Activated CD8-positive, alpha-beta memory T cell treated with anti-CD3 and anti-CD28 coated beads for 4 hours (primary cell): ENCODE data around the gene CHTF8.

Experiments used
- DNase-seq, 2 donors: peaks; one replicate each; pipeline ENCODE4 v3.0.0-alpha.2; 2020; ENCODE audit warnings: low read depth in 2 of 2

The CHTF8 gene

DNA sequence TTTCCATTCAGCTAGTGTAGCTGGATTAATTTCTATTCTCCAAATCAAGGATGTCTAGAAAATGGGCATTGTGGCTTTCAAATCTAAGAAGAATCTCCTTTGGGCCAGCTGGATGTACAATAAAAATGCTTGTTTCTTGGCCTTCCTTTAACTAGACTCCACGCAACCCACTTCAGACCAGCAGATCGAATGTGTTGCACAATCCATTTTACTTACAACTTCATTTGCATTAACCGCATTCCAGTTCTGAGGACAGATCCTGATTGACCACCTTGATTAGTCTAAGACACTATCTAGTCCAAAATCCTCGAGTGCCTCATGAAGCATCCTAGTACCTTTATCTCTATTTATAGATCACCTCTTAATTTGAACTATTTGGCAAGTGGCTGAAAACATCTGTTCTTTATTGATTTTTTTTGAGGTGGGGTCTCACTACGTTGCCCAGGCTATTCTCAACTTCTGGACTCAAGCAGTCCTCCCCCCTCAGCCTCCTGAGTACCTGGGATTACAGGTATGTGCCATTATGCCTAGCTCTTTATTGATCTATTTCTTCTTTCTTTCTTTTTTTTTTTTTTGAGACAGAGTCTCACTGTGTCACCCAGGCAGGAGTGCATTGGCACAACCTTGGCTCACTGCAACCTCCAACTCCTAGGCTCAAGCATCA, 47.2 kb downstream of the CHTF8 start:
- no peak for DNase-seq

GRCh38 chr16:69084289-69084688, 48.1 kb downstream of the CHTF8 start:
- DNase-seq = no peak

- no peak for DNase-seq
Measured at GRCh38 chr16:69083306-69083941, 49.0 kb downstream of the CHTF8 start.

DNA sequence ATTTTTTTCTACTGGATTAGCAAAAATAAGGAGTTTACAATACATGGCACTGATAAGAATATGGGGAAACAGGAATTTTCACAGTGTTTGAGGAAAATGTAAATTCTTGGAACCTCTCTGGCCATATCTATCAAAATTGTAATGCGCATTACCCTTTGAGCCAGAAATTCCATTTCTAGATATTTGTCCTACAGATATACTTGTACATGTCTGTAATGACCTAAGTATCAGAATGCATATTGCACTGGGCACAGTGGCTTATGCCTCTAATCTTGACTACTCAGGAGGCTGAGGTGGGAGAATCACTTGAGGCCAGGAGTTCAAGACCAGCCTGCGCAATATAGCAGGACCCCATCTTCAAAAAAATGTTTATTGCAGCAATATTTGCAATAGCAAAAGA, 52.7 kb downstream of the CHTF8 start:
- no peak for DNase-seq

GRCh38 chr16:69078073-69078472, 54.3 kb downstream of the CHTF8 start:
- DNase-seq = no peak

- no peak for DNase-seq
Measured at GRCh38 chr16:69077251-69077650, 55.1 kb downstream of the CHTF8 start.

DNA sequence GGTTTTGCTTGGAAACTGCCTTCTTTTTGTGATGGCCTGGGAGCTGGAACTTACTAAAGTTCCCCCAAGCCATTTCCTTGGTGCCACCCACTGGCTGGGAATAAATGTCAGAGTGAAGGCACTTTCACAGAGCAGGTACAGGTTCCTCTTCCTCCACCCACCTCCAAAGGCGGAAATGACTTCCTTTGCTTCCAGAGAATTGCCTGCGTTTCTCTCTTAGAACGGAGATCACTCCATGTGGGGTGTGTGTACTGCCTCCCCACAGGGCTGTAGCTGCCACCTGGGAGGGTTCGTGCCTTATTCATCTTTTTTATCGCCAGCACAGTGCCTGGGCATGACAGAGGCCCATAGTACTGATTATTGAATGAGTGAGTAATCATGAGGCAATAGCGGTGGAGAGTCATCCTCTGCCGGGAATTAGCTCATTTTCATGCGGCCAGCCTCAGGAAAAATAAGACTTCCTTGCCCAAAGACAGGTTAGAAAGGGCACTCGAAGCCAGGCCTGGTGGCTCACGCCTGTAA, 59.1 kb downstream of the CHTF8 start:
- DNase-seq = no peak

DNA sequence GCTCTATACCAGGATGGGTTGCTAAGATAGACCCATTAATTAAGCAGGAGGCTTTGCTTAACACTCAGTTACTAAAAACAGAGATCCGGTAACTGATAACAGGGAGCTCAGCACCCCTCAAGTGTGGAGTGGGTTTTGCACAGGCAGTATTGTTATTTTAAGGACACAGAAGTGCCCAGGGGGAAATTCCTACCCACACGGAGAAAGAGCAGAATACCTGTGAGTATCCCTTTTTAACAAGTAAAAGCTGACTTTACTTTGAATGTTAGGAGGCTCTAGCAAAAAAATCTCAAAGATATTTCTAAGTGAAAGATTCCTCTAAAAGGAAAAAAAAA, 59.8 kb downstream of the CHTF8 start:
- DNase-seq = no peak

- no peak for DNase-seq
Measured at GRCh38 chr16:69071036-69071435, 61.4 kb downstream of the CHTF8 start.

DNA sequence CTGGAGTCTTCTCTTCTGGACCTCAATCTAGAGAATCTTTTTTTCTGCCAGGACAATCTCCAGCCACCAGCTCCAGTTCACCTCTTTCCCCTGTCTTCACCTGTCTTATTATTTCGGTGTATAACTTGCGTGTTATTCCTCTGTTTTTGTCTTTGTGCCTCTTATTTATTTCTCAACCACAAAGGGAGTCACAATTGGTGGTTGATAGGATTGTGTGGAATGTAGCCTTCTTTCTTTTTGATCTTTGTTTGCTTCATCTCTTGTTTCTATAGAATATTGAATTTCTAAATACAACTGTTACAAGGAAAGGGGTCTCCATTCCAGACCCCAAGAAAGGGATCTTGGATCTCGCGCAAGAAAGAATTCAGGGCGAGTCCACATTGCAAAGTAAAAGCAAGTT, 62.9 kb downstream of the CHTF8 start:
- DNase-seq = no peak
